ENCODE data around the gene LRRC9. TPM values are rescaled to one million over a fixed set of nuclear protein-coding genes. Genes with fewer than 3 reads are reported as not detected.

The LRRC9 gene
- total RNA-seq, 1 experiment from 2014 or later, result 0.77 TPM

- no peak overlapping the region for H2BK15ac ChIP-seq (ENCODE audit: low read depth, low read length)
- H2BK20ac ChIP-seq (ENCODE audit: low read depth, low read length, poor library complexity, severe bottlenecking), result no peak overlapping the region
- H2BK120ac ChIP-seq (ENCODE audit: low read depth, low read length, poor library complexity, severe bottlenecking), result no peak overlapping the region
- no peak overlapping the region; the same call in 1 of the 2 replicates for H3K14ac ChIP-seq (ENCODE audit: insufficient read depth, low read length)
- H3K27me3 ChIP-seq (ENCODE audit: insufficient read depth, low read length), result no peaks in the 10 kb centered on the region
- H3K4me2 ChIP-seq (ENCODE audit: insufficient read depth, insufficient read length, low read length), result no peak overlapping the region
- no peak overlapping the region for H2AK5ac ChIP-seq (ENCODE audit: insufficient read length, low read length)
- H3K56ac ChIP-seq (ENCODE audit: insufficient read length, low read depth, low read length), result no peak overlapping the region
- no peaks in the 10 kb centered on the region for H3K79me2 ChIP-seq (ENCODE audit: insufficient read depth, low read length)
- Mint-ChIP-seq H3K36me3 (ENCODE audit: insufficient read depth in 1 of 3, low read depth in 3 of 3) (no peaks in the 10 kb centered on the region), H3K27me3 (ENCODE audit: low read depth) (no peaks in the 10 kb centered on the region), H3K4me3 (no peak overlapping the region), H3K27ac (0 out of 7 replicates have a peak overlapping the region, but pooled peaks of 1 of the 3 experiments have one; percentile 16), H3K4me1 (no peaks in the 10 kb centered on the region), H3K9me3 (no peaks in the 10 kb centered on the region)
- no peak overlapping the region for H3K23ac ChIP-seq (ENCODE audit: insufficient read length, low read depth, low read length)
- TF ChIP-seq CTCF (conservative IDR thresholded peaks at IDR 0.05), result no peak
- no peak overlapping the region for H4K8ac ChIP-seq (replicated peaks; ENCODE audit: insufficient read length, low read depth, low read length)
- no peak overlapping the region for H2AFZ ChIP-seq (ENCODE audit: low read length)
- no peak overlapping the region for H3K9ac ChIP-seq (ENCODE audit: extremely low read depth, insufficient read length, low read length)
- no peak overlapping the region for H3K4ac ChIP-seq (ENCODE audit: low read depth, low read length)
- no peak overlapping the region for H4K5ac ChIP-seq (ENCODE audit: insufficient read length, low read depth, low read length)
- no peaks in the 10 kb centered on the region for H3K9me3 ChIP-seq (ENCODE audit: control insufficient read depth, low read depth, low read length)
- no peak overlapping the region for H4K91ac ChIP-seq (ENCODE audit: insufficient read length, low read depth, low read length)
- no peaks in the 10 kb centered on the region for H3K4me1 ChIP-seq (ENCODE audit: insufficient read depth, low read length)
- H3T11ph ChIP-seq (ENCODE audit: low read length), result no peak overlapping the region
- H3K27ac ChIP-seq (ENCODE audit: insufficient read length, low read depth, low read length), result no peak overlapping the region
- no peaks in the 10 kb centered on the region for H3K23me2 ChIP-seq (ENCODE audit: insufficient read length, low read depth, low read length, poor library complexity, severe bottlenecking)
- no peak overlapping the region for H2BK5ac ChIP-seq (ENCODE audit: insufficient read length, low read length)
- no peaks in the 10 kb centered on the region for H4K20me1 ChIP-seq (ENCODE audit: control insufficient read depth, insufficient read depth, insufficient read length)
- H3K79me1 ChIP-seq (ENCODE audit: insufficient read depth, low read depth, low read length, poor library complexity, severe bottlenecking), result no peaks in the 10 kb centered on the region
- no peak overlapping the region for H3K18ac ChIP-seq (ENCODE audit: insufficient read length, low read depth, low read length)
- H2BK12ac ChIP-seq (ENCODE audit: insufficient read length, low read depth, low read length), result no peak overlapping the region
- no CpG with 5 or more reads among the region's 3 CpGs for WGBS (ENCODE audit: extremely low coverage, insufficient read length, low lambda C conversion rate)
- no peak for DNase-seq
These were observed 131.8 kb downstream of the LRRC9 start for GRCh38 chr14:60051721-60052221.
